ENCODE results near the gene DDI2.

DDI2 gene

DNA sequence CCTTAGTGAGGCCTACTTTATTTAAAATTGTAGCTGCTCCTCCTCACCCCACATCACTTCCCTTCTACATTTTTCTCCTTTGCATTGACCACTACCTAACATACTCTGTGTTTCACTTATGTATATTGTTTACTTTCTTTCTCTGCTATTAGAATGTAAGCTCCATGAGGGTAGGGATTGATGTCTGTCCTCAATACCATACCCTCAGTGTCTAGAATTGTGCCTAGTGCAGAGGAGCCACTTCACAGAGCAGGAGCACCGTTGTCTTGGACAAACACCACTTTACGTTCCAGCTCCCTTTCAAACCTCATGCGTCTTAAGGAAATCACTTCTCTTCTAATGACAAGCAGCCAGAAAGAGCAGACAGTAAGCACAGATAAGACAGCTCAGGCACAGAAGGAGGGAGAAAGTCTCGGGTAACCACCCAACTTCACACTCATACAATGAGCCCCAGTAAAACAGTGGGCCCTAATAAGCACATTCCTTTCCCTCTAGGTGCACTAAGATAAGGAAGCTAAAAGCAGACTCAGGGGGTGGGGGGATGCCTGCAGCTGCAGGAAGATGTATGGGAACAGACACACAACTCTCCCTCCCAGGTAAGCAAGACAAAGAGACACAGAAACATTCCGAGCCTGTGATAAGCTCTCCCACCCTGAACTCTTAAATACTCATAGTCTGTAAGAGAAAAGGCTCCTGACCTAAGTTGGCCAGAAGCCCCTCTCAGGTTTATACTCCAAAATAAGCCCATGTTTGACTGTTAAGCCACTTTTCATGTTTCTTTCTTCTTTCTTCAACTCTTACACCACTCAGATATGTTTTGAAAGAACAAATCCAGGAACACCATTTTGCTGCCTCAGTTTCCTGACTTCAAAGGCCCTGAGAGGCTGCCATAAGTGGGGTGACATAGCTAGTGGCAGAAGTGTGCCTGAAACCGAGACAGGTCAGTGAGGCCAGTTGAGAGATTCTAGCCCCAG is 59.7 kb downstream of the DDI2 start:
- no peak for DNase-seq (ENCODE audit: low read depth, low spot score)
- no peak overlapping the region for H3K4me3 ChIP-seq (ENCODE audit: low read depth, low read length)
- TF ChIP-seq, protein P1, sequence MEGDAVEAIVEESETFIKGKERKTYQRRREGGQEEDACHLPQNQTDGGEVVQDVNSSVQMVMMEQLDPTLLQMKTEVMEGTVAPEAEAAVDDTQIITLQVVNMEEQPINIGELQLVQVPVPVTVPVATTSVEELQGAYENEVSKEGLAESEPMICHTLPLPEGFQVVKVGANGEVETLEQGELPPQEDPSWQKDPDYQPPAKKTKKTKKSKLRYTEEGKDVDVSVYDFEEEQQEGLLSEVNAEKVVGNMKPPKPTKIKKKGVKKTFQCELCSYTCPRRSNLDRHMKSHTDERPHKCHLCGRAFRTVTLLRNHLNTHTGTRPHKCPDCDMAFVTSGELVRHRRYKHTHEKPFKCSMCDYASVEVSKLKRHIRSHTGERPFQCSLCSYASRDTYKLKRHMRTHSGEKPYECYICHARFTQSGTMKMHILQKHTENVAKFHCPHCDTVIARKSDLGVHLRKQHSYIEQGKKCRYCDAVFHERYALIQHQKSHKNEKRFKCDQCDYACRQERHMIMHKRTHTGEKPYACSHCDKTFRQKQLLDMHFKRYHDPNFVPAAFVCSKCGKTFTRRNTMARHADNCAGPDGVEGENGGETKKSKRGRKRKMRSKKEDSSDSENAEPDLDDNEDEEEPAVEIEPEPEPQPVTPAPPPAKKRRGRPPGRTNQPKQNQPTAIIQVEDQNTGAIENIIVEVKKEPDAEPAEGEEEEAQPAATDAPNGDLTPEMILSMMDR (IDR thresholded peaks at IDR 0.05; ENCODE audit: low read depth, low read length) = no peak
- in situ Hi-C loops (cut with HindIII; ENCODE audit: low sequenced_read_pairs) = no loop called here

DNA sequence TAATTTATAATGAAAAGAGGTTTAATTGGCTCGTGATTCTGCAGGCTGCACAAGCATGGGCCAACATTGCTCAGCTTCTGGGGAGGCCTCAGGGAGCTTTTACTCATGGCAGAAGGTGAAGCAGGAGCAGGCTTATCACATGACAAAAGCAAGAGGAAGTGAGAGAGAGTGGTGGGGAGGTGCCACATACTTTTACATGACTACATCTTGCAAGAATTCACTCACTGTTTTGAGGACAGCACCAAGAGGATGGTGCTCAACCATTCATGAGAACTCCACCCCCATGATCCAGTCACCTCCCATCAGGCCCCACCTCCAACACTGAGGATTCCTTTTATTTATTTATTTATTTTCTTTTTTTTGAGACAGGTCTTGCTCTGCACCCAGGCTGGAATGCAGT is 61.3 kb downstream of the DDI2 start:
- TF ChIP-seq, protein P1 (IDR thresholded peaks at IDR 0.05; ENCODE audit: low read depth, low read length) = no peak
- peak; percentile 50 for DNase-seq (ENCODE audit: low read depth, low spot score)
- in situ Hi-C loops (cut with HindIII; ENCODE audit: low sequenced_read_pairs) = no loop called here
- no peak overlapping the region for H3K4me3 ChIP-seq (ENCODE audit: low read depth, low read length)

DNA sequence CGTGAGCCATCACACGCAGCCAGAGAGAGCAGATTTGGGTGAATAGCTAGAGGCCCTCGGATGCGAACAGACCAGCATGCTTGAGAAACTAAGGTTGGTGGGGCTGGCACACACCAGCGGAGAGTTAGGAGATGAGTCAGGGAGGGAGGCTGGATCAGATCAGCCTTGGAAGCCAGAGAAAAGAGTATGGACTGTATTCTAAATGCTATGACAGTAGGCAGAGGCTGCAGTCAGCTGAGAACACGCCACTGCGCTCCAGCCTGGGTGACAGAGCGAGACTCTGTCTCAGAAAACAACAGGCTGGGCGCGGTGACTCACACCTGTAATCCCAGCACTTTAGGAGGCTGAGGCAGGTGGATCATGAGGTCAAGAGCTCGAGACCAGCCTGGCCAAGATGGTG is 62.9 kb downstream of the DDI2 start:
- H3K4me3 ChIP-seq (ENCODE audit: low read depth, low read length) = no peak overlapping the region
- in situ Hi-C loops (cut with HindIII; ENCODE audit: low sequenced_read_pairs) = no loop called here
- TF ChIP-seq, protein P1 (IDR thresholded peaks at IDR 0.05; ENCODE audit: low read depth, low read length) = no peak
- DNase-seq (ENCODE audit: low read depth, low spot score) = peak; percentile 59

DNA sequence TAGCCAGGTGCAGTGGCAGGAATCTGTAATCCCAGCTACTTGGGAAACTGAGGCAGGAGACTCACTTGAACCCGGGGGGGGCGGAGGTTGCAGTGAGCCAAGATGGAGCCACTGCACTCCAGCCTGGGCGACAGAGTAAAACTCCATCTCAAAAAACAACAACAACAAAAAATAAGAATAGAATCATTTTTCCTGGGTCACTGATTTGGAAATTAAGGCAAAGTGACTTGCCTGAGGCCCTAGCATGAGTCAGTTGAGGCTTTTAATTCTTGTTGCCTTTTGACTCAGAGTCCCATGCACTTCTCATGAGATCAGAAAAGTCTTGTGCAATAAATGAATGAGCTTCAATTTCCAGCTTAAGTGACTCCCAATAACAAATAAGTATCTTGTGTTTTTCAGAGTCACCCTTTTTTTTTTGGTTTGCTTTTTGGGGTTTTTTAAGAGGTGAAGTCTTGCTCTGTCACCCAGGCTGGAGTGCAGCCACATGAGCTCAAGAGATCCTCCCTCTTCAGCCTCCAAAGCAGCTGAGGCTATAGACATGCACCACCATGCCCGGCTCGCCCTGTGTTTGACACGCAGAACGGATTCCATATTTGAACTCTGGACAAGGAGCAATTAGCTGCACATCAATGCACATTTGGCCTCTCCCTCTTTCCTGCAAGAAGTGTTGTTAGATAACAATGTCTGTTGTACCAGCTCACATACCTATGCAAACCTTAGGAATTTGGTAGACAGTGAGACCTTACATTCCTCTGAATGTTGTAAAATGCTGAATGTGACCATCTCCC is 63.5 kb downstream of the DDI2 start:
- TF ChIP-seq, protein P1 (IDR thresholded peaks at IDR 0.05; ENCODE audit: low read depth, low read length) = no peak
- H3K4me3 ChIP-seq (ENCODE audit: low read depth, low read length) = no peak overlapping the region
- in situ Hi-C loops (cut with HindIII; ENCODE audit: low sequenced_read_pairs) = no loop called here
- peak; percentile 77 for DNase-seq (ENCODE audit: low read depth, low spot score)

DNA sequence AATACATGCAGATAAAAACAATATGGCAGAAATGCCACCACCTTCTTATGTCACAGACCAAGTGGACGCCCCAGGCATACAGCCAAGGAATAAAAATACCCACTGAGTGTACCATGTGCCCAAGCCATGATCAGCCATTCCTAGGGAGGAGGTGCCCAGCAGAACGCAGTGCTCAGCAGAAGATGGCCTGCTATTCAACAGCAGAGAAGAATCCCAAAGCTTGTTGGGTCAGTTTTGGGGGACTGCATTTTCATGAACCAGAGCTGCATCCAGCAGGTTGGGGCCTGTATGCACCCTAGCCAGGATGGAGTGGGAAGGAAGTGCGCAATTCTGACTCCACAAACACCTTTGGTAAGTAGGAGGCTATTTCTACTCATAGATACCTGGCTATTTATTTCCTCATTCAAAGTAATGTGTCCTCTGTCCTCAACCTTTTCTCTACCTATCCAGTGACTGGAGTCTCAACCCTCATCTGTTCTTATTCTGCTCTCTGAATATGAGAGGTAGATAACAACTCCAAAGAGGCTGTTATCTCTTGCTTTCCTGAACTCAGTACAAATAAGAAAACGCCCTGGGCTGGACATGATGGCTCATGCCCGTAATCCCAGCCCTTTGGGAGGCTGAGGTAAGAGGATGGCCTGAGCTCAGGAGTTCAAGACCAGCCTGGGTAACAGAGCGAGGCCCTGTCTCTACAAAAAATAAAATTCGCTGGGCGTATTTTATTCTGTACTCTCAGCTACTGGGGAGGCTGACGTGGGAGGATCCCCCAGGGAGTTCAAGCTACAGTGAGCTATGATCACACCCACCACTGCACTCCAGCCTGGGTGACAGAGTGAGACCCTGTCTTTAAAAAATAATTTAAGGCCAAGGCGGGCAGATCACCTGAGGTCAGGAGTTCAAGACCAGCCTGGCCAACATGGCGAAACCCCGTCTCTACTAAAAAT is 64.4 kb downstream of the DDI2 start:
- in situ Hi-C loops (cut with HindIII; ENCODE audit: low sequenced_read_pairs) = no loop called here
- no peak for DNase-seq (ENCODE audit: low read depth, low spot score)
- H3K4me3 ChIP-seq (ENCODE audit: low read depth, low read length) = no peak overlapping the region
- TF ChIP-seq, protein P1 (IDR thresholded peaks at IDR 0.05; ENCODE audit: low read depth, low read length) = no peak

DNA sequence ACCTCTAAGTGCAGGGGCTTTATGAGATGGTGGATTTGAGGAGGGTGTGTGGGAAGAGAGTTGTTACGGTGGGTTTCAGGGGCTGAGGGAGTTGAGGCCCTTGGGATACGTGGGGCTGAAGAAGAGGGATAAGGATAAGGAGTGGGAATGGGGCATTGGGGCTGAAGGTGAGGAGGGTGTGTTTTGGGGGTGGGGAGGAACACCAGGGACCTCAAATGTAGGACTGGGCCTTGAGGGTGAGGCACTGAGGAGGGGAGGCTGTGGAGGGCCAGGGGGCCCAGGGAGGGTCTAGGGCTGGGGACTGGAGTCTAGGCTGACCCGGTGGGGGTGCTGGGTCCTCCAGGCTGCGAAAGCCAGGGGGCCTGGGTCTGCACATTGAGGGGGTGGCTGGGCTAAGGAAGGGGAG is 65.7 kb downstream of the DDI2 start:
- no peak overlapping the region for H3K4me3 ChIP-seq (ENCODE audit: low read depth, low read length)

More for the DNA sequence above, 65.7 kb downstream of the DDI2 start:
- DNase-seq (ENCODE audit: low read depth, low spot score) = no peak
- in situ Hi-C loops (cut with HindIII; ENCODE audit: low sequenced_read_pairs) = no loop called here
- TF ChIP-seq, protein P1 (IDR thresholded peaks at IDR 0.05; ENCODE audit: low read depth, low read length) = no peak
